Panc1 (cell line): ENCODE results near the gene BCAS2.

Experiments
- POLR2AphosphoS5 ChIP-seq: IDR thresholded peaks from 2 replicates; pipeline ENCODE4 v1.6.1; 2012; ENCODE audit warnings: mild to moderate bottlenecking, low read depth, low read length, moderate library complexity
- TF ChIP-seq, protein P1 (sequence below): fragments of 450-650 bp; IDR thresholded peaks from 2 replicates; pipeline ENCODE4 v1.5.1; 2017; ENCODE audit warnings: mild to moderate bottlenecking
- TF ChIP-seq, protein P2 (sequence below), 2 experiments: IDR thresholded peaks; 2 replicates each; pipeline ENCODE4 v1.6.1; 2011 to 2012; ENCODE audit warnings: low read depth in 2 of 2, control low read depth in 1 of 2, low read length in 1 of 2, mild to moderate bottlenecking in 1 of 2, moderate library complexity in 1 of 2; ENCODE audit not compliant: insufficient read depth in 1 of 2

GRCh38 chr1:114561333-114561732, 20.1 kb downstream of the BCAS2 start:
- TF ChIP-seq, protein P1, sequence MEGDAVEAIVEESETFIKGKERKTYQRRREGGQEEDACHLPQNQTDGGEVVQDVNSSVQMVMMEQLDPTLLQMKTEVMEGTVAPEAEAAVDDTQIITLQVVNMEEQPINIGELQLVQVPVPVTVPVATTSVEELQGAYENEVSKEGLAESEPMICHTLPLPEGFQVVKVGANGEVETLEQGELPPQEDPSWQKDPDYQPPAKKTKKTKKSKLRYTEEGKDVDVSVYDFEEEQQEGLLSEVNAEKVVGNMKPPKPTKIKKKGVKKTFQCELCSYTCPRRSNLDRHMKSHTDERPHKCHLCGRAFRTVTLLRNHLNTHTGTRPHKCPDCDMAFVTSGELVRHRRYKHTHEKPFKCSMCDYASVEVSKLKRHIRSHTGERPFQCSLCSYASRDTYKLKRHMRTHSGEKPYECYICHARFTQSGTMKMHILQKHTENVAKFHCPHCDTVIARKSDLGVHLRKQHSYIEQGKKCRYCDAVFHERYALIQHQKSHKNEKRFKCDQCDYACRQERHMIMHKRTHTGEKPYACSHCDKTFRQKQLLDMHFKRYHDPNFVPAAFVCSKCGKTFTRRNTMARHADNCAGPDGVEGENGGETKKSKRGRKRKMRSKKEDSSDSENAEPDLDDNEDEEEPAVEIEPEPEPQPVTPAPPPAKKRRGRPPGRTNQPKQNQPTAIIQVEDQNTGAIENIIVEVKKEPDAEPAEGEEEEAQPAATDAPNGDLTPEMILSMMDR = no peak
- TF ChIP-seq POLR2AphosphoS5 = no peak
- TF ChIP-seq, protein P2, sequence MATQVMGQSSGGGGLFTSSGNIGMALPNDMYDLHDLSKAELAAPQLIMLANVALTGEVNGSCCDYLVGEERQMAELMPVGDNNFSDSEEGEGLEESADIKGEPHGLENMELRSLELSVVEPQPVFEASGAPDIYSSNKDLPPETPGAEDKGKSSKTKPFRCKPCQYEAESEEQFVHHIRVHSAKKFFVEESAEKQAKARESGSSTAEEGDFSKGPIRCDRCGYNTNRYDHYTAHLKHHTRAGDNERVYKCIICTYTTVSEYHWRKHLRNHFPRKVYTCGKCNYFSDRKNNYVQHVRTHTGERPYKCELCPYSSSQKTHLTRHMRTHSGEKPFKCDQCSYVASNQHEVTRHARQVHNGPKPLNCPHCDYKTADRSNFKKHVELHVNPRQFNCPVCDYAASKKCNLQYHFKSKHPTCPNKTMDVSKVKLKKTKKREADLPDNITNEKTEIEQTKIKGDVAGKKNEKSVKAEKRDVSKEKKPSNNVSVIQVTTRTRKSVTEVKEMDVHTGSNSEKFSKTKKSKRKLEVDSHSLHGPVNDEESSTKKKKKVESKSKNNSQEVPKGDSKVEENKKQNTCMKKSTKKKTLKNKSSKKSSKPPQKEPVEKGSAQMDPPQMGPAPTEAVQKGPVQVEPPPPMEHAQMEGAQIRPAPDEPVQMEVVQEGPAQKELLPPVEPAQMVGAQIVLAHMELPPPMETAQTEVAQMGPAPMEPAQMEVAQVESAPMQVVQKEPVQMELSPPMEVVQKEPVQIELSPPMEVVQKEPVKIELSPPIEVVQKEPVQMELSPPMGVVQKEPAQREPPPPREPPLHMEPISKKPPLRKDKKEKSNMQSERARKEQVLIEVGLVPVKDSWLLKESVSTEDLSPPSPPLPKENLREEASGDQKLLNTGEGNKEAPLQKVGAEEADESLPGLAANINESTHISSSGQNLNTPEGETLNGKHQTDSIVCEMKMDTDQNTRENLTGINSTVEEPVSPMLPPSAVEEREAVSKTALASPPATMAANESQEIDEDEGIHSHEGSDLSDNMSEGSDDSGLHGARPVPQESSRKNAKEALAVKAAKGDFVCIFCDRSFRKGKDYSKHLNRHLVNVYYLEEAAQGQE (IDR thresholded peaks at IDR 0.05; ENCODE audit: insufficient read depth in 1 of 2, low read depth in 2 of 2, low read length in 1 of 2) = no peak
